Transverse colon (tissue), 4 donors: Measurements from ENCODE around the gene PTPRN2.

Experiments used
- CTCF ChIP-seq, 5 experiments: fragments of 200-600 bp in 3 of 5; fragments of 450-650 bp in 2 of 5; sonication (generic) in 3 of 5; IDR thresholded peaks; 1 replicate in 2 of 5; 2 replicates in 3 of 5; pipeline ENCODE4 v1.5.1; 2016 to 2017; ENCODE audit warnings: antibody characterized with exemption in 5 of 5, inconsistent platforms in 3 of 5, mild to moderate bottlenecking in 2 of 5, moderate library complexity in 1 of 5
- POLR2AphosphoS5 ChIP-seq, 3 donors: sonication (generic); formaldehyde crosslinking; IDR thresholded peaks; one replicate each; pipeline ENCODE4 v1.6.1; 2016; ENCODE audit warnings: antibody characterized with exemption in 3 of 3

DNA sequence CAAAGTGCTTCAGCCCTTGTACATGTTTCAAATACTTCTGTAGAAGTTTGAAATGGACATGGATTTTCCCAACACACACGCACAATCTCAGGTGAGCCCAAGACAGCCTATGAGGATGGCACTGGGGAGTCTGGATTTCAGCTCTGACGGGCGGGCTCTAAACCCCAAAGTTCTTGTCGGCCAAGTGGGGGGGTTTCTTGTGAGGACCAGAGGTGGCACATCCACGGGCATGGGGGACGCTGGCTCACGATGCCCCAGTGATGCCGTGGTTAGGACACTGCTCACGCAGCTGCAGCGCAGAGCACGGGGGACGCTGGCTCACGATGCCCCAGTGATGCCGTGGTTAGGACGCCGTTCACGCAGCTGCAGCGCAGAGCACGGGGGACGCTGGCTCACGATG lies 970.7 kb downstream of the PTPRN2 start:
- TF ChIP-seq CTCF (IDR thresholded peaks at IDR 0.05) (no peak), POLR2AphosphoS5 (IDR thresholded peaks at IDR 0.05) (no peak)
